GM12891 (cell line): ENCODE measurements around the gene CABLES1.

Experiments used
- PAX5 ChIP-seq: IDR thresholded peaks from 2 replicates; pipeline ENCODE4 v1.6.1; 2011; ENCODE audit warnings: low read length, moderate library complexity, mild to moderate bottlenecking; ENCODE audit not compliant: insufficient read depth, severe bottlenecking
- POLR2A ChIP-seq: IDR thresholded peaks from 2 replicates; pipeline ENCODE4 v1.6.1; 2011; ENCODE audit warnings: low read depth, low read length, control low read depth
- POLR2AphosphoS5 ChIP-seq: IDR thresholded peaks from 2 replicates; pipeline ENCODE4 v1.6.1; 2011; ENCODE audit warnings: low read depth, low read length, control low read depth
- POU2F2 ChIP-seq: IDR thresholded peaks from 2 replicates; pipeline ENCODE4 v1.6.1; 2011; ENCODE audit warnings: low read depth, mild to moderate bottlenecking, control low read depth, low read length, moderate library complexity
- SPI1 ChIP-seq: IDR thresholded peaks from 2 replicates; pipeline ENCODE4 v1.6.1; 2011; ENCODE audit warnings: low read depth, low read length, control low read depth
- TAF1 ChIP-seq: IDR thresholded peaks from 2 replicates; pipeline ENCODE4 v1.6.1; 2011; ENCODE audit warnings: low read depth, low read length, control low read depth

GRCh38 chr18:23272498-23273232 lies 137.4 kb downstream of the CABLES1 start:
- TF ChIP-seq POLR2A = no peak
- no peak for TF ChIP-seq TAF1
- no peak for TF ChIP-seq POLR2AphosphoS5
- TF ChIP-seq POU2F2 = no peak
- no peak for TF ChIP-seq SPI1
- no peak for TF ChIP-seq PAX5
